GDM1 (cell line): ENCODE results near the gene ISY1.
"Not testable (repeated sequence)": the region's sequence is repeated elsewhere in the genome, so short reads cannot be mapped to it uniquely, and the experiment has no call there.

Source experiments
- DNase-seq: peaks from one replicate; lab custom pipeline; 2025; lab: John Stamatoyannopoulos, UW

The ISY1 gene

GRCh38 chr3:129120254-129121004 is 40.4 kb downstream of the ISY1 start:
- DNase-seq, result peak; percentile 57

GRCh38 chr3:129119365-129120100 is 41.3 kb downstream of the ISY1 start:
- no peak for DNase-seq

DNA sequence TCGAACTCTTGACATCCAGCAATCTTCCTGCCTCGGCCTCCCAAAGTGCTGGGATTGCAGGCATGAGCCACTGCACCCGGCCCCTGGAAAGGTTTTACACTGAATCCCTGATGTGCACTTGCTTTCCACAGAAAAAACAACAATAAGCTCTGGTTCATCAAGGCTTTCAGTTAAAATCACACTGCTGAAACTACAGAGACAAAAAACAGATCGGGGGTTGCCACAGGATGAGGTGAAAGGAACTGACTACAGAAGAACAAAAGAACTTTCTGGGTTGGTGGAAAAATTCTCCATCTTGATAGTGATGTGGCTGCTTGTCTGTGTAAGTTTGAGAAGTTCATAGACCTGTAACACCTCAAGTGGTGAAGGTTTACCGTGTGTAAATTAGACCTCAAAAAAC is 42.1 kb downstream of the ISY1 start:
- DNase-seq, result no peak

DNA sequence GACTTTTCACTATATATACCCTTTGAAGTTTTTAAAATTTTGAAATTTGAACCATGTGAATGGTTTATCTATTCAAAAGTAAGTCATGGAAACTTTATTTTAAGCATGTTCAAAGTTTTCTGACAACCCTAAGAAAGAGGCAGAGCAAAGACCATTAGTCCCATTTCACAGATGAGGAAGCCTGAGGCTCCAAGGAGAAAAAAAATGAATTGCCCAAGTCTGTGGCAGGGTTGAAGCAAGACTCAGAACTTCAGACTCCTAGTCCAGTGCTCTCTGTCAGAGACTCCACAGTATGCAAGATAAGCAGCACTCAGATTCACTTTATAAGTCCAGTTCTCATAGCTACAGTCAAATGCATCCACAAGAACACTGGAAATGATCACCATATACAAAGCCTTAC is 43.7 kb downstream of the ISY1 start:
- no peak for DNase-seq

DNA sequence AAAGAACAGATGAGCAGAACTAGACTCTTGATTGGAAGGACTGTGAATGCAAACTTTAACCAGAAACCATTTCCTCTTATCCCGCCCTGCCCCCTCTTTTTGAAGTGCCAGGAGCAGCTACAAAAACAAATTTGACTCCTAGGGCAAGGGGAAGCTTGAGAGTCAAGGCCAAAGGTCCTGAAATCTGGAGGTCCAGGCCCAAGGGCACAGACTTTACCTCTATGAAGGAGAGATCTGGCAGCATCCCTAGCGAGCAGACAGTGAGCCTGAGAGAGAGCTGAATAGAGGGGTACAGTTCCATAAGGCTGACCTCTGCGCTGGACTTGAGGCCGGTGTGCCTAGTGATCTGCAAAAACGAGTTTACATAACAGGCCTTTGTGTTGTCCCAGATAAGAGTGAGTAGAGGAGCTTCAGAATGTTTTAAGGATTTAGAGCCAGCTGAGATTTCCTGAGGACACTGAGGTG is 44.3 kb downstream of the ISY1 start:
- DNase-seq, result no peak

DNA sequence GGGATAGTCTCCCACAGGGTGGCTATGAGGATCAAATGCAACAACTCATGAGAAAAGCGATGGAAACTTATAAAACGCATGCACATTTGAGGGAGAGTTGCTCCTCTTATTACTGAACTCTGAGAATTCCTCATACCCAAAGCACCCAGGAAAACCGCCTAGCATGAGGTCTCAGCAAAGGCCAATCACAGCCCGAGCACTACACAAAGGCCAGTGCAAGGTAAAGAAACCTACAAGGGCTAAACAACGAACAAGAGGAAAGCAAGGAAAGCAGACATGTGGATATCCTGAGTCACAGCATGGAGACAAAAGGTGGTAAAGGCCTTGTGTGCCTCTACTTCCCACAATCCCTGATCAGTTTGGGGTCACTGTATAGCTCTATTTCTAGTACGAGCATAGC is 46.4 kb downstream of the ISY1 start:
- DNase-seq, result no peak

GRCh38 chr3:129112308-129113052 is 48.4 kb downstream of the ISY1 start:
- DNase-seq, result no peak

DNA sequence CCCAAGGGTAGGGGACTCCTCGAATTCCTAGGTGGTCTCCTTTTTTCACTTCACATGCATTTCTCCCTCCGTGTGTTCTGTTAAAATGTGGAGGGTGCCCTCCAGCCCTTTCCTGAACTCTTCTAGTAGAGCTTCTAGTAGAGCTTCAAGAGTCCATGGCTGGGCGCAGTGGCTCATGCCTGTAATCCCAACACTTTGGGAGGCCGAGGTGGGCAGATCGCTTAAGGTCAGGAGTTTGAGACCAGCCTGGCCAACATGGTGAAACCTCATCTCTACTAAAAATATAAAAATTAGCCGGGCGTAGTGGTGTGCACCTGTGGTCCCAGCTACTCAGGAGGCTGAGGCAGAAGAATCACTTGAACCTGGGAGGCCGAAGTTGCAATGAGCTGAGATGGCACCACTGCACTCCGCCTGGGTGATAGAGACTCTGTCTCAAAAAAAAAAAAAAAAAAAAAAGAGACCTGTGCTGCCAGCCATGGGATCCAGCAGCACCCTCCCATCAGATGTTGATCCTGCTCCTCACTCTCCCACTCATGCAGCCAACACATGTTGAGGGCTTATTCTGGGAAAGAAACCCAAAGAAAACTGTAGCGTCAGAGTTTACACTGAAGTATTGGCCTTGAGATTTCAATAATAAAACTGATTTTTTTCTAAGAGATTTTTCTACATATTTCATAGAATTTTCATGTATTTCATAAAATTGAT is 49.6 kb downstream of the ISY1 start:
- DNase-seq, result not testable (repeated sequence)

DNA sequence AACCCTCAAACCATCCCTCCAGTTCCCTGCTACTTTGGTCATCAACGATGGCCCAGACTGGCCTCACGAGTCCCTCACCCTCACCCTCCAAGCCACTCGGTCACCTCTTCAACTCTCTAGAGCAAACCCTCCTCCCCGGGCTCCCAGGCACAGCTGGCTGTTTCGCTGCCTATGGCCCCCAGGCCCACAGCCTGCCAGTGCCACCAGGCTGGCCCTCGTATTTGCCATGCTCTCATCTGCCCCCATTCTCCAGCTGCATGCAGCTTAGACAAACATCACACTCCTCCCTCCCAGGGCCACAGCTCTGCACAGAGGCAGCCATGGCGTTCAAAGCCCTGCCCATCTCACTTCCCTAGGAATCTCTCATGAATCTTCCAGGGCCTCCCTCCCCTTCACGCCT is 53.1 kb downstream of the ISY1 start:
- no peak for DNase-seq

- DNase-seq, result no peak
Observed at GRCh38 chr3:129106866-129107565, 53.8 kb downstream of the ISY1 start.

GRCh38 chr3:129106320-129106719 is 54.5 kb downstream of the ISY1 start:
- DNase-seq, result no peak

GRCh38 chr3:129105862-129106261 is 55.0 kb downstream of the ISY1 start:
- no peak for DNase-seq

GRCh38 chr3:129104498-129105079 is 56.3 kb downstream of the ISY1 start:
- DNase-seq, result no peak

GRCh38 chr3:129104051-129104450 is 56.8 kb downstream of the ISY1 start:
- no peak for DNase-seq

GRCh38 chr3:129103296-129103695 is 57.6 kb downstream of the ISY1 start:
- DNase-seq, result no peak

DNA sequence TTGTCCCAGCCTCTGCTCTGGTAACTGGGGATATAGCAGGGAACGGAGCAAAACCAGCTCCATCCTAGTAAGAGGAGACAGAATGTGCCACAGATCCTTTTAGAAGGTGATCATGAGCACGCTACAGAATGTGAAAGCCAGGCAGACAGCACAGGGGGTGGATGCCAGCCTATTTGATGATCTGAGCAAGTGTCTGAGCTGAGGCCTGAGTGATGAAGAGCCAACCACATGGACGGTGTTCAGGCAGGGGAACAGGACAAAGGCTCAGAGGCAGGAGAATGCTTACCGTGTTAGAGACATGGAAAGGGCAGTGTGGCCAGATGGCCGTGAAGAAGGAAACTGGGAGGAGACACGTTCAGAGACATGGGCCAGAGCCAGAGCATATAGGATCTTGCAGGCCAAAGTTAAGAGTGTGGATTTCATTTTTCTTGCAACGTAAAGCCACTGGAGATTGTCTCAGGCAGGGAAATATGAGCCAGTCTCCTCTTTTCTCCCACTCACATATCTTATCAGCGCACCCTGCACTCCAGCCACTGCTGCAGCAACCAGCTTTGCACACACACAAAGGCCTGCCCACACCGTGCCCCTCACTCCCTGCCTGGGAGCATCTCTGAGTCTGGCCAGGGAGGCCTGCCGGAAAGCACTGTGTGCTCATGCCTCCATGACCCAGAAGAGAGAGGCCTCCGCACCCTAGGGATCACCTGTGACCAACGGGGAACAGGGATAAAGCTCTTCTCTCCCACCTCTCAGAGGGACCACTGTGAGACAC is 59.3 kb downstream of the ISY1 start:
- no peak for DNase-seq

- no peak for DNase-seq
Observed at GRCh38 chr3:129100274-129100673, 60.6 kb downstream of the ISY1 start.

- no peak for DNase-seq
Observed at GRCh38 chr3:129095285-129095684, 65.6 kb downstream of the ISY1 start.

DNA sequence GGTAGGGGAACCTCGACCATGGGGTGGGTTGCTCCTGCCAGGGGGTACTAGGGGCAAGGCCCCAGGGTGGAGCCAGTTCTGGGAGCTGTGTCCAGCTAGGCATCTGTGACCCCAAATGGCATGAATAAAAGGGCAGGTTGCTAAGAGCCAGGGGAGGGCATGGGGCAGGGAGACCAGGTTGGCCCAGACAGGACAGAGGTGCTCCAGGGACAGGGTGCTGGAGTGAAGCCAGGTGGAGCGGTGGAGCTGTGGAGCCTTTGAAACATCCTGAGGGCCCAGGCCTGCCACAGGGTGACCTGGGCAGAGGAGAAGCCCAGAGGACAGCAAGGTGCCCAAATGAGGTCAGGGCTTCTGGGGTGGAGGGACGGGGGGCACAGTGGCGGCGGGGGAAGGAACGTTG is 72.6 kb downstream of the ISY1 start:
- not testable (repeated sequence) for DNase-seq

GRCh38 chr3:129087904-129088303 is 73.0 kb downstream of the ISY1 start:
- DNase-seq, result peak; percentile 51
